GM12892 (cell line): ENCODE results near the gene KIAA1958.

Source experiments
- POLR2A ChIP-seq: IDR thresholded peaks from 2 replicates; pipeline ENCODE4 v1.6.1; 2011; ENCODE audit warnings: low read depth, low read length, control low read depth
- POLR2AphosphoS5 ChIP-seq: IDR thresholded peaks from 2 replicates; pipeline ENCODE4 v1.6.1; 2011; ENCODE audit warnings: low read depth, low read length, control low read depth
- TAF1 ChIP-seq: IDR thresholded peaks from 2 replicates; pipeline ENCODE4 v1.6.1; 2011; ENCODE audit warnings: low read depth, mild to moderate bottlenecking, control low read depth, low read length, borderline replicate concordance

DNA sequence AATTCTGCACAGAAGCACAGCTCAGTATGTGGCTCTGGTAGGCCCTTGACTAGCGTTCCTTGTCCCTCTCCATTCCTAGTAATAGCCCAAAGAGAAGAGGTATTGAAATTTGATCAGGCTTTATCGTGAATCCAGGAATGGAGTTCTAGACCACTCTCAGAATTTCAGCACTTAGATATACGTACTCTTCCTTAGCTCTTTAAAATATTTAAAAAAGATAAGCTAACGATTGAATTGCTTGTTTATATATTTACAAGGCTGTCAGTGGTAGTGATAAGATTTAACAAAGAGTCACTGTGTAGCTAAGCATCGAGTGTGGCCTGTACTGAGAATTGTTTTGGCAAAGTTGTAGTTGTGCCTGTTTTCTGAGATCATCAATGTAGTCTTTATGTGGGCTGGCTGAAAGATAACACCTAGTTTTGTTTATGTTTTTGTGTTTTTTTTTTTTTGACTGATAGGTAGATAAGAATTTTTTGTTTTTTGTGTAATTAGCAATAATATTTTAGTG is 2.5 kb downstream of the KIAA1958 start:
- TF ChIP-seq POLR2A (no peak), TAF1 (no peak), POLR2AphosphoS5 (no peak)
